Measurements from ENCODE around the gene EYA2.

The EYA2 gene

DNA sequence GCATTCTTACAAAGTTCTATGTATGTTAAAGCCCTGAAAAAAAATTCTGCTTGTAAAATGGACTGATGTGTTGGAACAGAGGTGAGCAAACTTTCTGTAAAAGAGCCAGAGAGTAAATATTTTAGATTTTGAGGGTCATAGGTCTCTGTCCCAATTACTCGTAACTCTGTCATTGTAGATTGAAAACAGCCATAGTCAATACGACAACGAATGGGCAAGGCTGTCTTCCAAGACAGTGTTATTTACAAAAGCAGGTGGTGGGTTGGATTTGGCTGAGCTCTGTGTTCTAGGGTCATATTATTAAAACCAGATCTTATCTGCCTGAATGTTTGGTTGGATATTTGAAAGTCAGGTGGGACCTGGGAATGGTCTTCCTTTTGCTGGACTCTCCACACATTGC is 135.2 kb downstream of the EYA2 start:
- Mint-ChIP-seq H3K36me3 (ENCODE audit: low read depth) (peaks cover 9% of the 10 kb centered on the region), H3K4me3 (no peak overlapping the region), H3K4me1 (peaks cover 49% of the 10 kb centered on the region), H3K27ac (peak overlapping the region in 1 of 3 experiments; percentile 21), H3K9me3 (peaks cover 4% of the 10 kb centered on the region), H3K27me3 (ENCODE audit: low read depth) (no peaks in the 10 kb centered on the region)
- TF ChIP-seq, protein P1, sequence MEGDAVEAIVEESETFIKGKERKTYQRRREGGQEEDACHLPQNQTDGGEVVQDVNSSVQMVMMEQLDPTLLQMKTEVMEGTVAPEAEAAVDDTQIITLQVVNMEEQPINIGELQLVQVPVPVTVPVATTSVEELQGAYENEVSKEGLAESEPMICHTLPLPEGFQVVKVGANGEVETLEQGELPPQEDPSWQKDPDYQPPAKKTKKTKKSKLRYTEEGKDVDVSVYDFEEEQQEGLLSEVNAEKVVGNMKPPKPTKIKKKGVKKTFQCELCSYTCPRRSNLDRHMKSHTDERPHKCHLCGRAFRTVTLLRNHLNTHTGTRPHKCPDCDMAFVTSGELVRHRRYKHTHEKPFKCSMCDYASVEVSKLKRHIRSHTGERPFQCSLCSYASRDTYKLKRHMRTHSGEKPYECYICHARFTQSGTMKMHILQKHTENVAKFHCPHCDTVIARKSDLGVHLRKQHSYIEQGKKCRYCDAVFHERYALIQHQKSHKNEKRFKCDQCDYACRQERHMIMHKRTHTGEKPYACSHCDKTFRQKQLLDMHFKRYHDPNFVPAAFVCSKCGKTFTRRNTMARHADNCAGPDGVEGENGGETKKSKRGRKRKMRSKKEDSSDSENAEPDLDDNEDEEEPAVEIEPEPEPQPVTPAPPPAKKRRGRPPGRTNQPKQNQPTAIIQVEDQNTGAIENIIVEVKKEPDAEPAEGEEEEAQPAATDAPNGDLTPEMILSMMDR (IDR thresholded peaks at IDR 0.05; ENCODE audit: unreplicated experiment in 3 of 3): no peak

DNA sequence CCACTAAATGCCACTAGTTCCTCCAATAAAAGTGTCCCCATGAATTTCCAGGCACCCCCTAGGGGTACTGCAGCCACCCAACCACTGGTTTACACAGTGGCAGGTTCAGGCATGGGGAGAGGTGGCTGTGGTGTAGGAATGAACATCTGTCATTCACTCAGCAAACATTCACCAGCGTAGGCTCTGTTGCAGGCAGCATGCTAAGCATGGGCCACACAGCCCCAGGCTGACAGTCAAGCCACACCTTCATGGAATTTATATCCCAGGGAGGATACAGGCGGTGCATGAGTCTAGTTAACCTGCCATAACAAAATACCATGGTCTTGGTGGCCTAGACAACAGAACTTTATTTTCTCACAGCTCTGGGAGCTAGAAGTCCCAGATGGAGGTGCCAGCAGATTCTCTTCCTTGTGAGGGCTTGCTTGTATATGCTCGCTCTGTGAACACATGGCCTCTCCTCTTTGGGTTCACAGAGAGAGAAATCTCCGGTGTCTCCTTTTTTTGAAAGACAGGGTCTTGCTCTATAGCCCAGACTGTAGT is 135.7 kb downstream of the EYA2 start:
- peaks cover 49% of the 10 kb centered on the region for H3K4me1 Mint-ChIP-seq

DNA sequence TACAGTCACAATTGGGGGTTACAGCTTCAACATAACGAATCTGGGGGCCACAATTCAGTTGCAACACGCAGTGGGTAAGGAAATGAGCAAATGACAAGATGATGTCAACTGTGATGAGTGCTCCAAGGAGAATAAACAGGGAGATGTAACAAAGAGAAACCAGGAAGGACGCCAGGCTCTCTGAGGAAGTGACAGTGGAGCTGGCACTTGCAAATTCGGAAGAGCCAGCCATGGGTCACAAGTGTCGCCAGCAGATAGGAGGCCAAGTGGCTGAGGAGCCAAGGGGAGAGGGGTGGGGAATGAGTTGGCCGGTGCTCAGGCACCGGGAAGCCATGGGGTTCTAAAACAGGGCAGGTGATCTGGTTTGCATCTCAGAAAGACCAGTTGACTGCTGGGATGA is 136.4 kb downstream of the EYA2 start:
- peak overlapping the region in 1 of 3 experiments; percentile 19 for H3K27ac Mint-ChIP-seq
- H3K4me3 Mint-ChIP-seq: no peak overlapping the region
- peaks cover 9% of the 10 kb centered on the region for H3K36me3 Mint-ChIP-seq (ENCODE audit: low read depth)
- H3K27me3 Mint-ChIP-seq (ENCODE audit: low read depth): no peaks in the 10 kb centered on the region
- peaks cover 4% of the 10 kb centered on the region for H3K9me3 Mint-ChIP-seq
- TF ChIP-seq, protein P1 (IDR thresholded peaks at IDR 0.05; ENCODE audit: unreplicated experiment in 3 of 3): no peak
- peaks cover 46% of the 10 kb centered on the region for H3K4me1 Mint-ChIP-seq

More for the DNA sequence above, 135.7 kb downstream of the EYA2 start:
- H3K27ac Mint-ChIP-seq: peak overlapping the region in 1 of 3 experiments; percentile 19
- peaks cover 9% of the 10 kb centered on the region for H3K36me3 Mint-ChIP-seq (ENCODE audit: low read depth)
- peaks cover 4% of the 10 kb centered on the region for H3K9me3 Mint-ChIP-seq
- TF ChIP-seq, protein P1 (IDR thresholded peaks at IDR 0.05; ENCODE audit: unreplicated experiment in 3 of 3): no peak
- H3K4me3 Mint-ChIP-seq: no peak overlapping the region
- H3K27me3 Mint-ChIP-seq (ENCODE audit: low read depth): no peaks in the 10 kb centered on the region

DNA sequence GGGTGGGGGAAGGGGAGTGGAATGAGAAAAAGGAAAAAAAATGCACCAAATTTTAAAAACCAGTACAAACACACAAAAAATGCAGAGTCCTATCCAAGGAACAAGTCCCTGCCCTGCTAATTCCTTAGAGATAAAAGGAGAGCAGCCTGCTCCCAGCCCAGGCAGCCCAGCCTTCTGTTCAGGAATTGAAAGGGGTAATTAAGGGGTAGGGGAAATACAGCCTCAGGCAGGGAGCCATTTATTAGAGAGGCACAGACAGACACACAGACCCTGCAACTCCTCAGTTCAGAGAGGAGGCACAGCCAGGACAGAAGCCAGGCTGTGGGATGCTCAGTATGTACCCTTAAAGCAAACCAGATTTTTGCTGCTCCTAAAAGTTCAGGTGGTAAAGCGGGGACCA is 137.2 kb downstream of the EYA2 start:
- peaks cover 11% of the 10 kb centered on the region for H3K36me3 Mint-ChIP-seq (ENCODE audit: low read depth)
- H3K4me3 Mint-ChIP-seq: no peak overlapping the region
- H3K9me3 Mint-ChIP-seq: peaks cover 4% of the 10 kb centered on the region
- TF ChIP-seq, protein P1 (IDR thresholded peaks at IDR 0.05; ENCODE audit: unreplicated experiment in 3 of 3): no peak
- peaks cover 47% of the 10 kb centered on the region for H3K4me1 Mint-ChIP-seq
- H3K27me3 Mint-ChIP-seq (ENCODE audit: low read depth): no peaks in the 10 kb centered on the region
- H3K27ac Mint-ChIP-seq: peak overlapping the region in 2 of 3 experiments; percentile 13 to 43

DNA sequence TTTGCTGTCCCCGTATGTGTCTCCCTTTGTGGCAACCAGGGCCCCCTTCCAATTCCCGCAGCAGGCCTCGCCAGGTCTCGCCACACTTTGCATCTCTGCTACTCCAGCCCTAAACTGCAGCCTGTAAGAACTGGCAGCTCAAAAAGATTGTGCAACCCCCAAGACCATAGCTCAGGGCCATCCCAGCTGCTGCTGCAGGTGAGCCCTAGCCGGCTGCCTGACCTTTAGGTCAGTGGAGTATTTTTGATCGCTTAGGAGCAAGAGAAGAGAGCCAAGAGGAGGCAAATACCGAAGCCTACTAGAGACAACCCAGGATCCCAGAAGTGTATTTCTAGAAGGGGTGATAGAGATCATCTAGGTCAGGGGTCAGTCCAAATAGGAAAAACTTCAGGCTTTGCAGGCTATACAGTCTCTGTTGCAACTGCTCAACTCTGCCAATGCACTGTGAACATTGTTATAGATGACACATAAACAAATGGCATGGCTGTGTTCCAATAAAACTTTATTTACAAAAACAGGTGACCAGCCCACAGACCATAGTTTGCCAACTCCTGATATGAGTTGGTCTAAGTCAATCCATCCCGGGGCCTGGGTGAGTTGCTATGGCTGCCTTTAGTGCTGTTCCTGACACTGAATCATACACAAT is 138.4 kb downstream of the EYA2 start:
- peaks cover 8% of the 10 kb centered on the region for H3K36me3 Mint-ChIP-seq (ENCODE audit: low read depth)
- peaks cover 47% of the 10 kb centered on the region for H3K4me1 Mint-ChIP-seq
- peak overlapping the region in 1 of 3 experiments; percentile 43 for H3K27ac Mint-ChIP-seq
- H3K27me3 Mint-ChIP-seq (ENCODE audit: low read depth): no peaks in the 10 kb centered on the region
- H3K9me3 Mint-ChIP-seq: peaks cover 4% of the 10 kb centered on the region
- H3K4me3 Mint-ChIP-seq: no peak overlapping the region
- TF ChIP-seq, protein P1 (IDR thresholded peaks at IDR 0.05; ENCODE audit: unreplicated experiment in 3 of 3): no peak

DNA sequence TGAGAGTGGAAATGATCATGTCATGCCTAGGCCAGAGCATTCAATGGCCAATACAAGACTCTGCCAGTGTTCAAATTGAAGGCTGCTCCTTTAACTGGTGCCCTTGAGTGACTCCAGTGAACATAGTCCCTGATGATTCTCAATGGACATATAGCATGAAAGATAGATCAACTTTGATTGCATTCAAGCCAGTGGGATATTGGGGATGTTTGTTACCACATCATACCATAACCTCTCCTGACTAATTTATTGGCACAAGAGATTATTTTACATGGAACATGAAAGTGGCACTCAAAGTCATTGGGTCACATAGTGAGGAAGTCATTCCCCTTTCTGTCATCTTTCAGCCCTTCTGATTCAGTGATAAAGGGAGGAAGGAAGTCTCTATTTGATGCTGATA is 139.0 kb downstream of the EYA2 start:
- Mint-ChIP-seq H3K27me3 (ENCODE audit: low read depth) (no peaks in the 10 kb centered on the region), H3K9me3 (peaks cover 4% of the 10 kb centered on the region), H3K36me3 (ENCODE audit: low read depth) (peaks cover 8% of the 10 kb centered on the region), H3K4me3 (no peak overlapping the region), H3K27ac (no peak overlapping the region), H3K4me1 (peaks cover 49% of the 10 kb centered on the region)
- TF ChIP-seq, protein P1 (IDR thresholded peaks at IDR 0.05; ENCODE audit: unreplicated experiment in 3 of 3): no peak

Measured in nephron (organoid).